SK-N-SH (cell line): Measurements from ENCODE around the gene PRKCD.

Experiments
- EZH2phosphoT487 ChIP-seq: fragments of 200-600 bp; sonication (generic); IDR thresholded peaks from 2 replicates; pipeline ENCODE4 v1.6.1; 2017; ENCODE audit warnings: low read depth, mixed run types, mild to moderate bottlenecking, antibody characterized with exemption, moderate library complexity, borderline replicate concordance
- GABPA ChIP-seq: IDR thresholded peaks from 2 replicates; pipeline ENCODE4 v1.4.0; 2012; ENCODE audit warnings: low read depth, mild to moderate bottlenecking
- NRF1 ChIP-seq: IDR thresholded peaks from 2 replicates; pipeline ENCODE4 v1.6.1; 2012; ENCODE audit warnings: low read depth, mild to moderate bottlenecking, low read length
- YY1 ChIP-seq: IDR thresholded peaks from 2 replicates; pipeline ENCODE4 v1.4.0; 2012; ENCODE audit warnings: low read depth, mild to moderate bottlenecking
- TF ChIP-seq, protein P1 (sequence below): IDR thresholded peaks from 2 replicates; pipeline ENCODE4 v1.6.1; 2012; ENCODE audit warnings: mild to moderate bottlenecking, low read depth, low read length, moderate library complexity

DNA sequence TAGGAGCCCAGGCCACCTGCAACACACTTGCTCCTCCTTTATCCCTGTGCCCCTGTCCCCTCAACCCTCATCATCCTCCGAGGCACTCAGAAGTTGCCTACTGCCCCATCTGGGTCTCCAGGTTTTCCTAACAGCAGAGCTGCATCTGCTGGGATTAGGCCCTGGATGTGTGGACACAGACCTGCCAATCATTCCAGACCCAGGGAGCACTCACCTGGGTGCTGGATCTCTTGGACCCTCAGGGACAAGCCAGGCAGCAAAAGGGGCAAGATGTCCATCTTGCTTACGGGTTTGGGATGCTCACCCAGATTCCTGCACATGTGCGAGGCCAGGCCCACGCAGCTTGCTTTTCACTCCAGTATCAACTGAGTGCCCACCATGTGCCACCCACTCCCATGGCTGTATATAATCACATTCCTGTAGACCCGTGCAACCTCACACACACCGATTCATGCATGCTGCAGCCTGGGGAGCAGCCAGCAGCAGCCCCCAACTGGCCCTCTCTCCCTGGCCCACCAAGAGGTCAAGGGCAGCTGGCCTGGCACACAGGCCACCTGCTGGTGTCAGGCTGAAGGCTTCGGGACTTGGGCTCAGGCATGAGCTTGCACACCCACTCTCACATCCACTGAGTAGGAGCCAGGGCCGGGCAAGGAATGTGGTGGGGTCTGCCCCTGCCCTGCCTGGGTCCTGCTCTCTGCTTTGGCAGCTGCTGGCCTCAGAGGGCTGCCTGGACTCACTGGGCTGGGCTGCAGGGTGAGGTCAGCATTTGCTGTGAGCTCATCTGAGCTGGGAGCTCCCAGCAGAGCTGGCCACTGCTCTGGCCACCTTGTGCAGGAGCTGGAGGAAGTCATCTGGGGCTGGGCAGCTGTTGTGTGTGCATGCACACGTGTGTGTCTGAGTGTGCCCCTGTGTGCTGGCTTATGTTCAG, 14.9 kb downstream of the PRKCD start:
- no peak for TF ChIP-seq GABPA
- TF ChIP-seq YY1, result no peak
- TF ChIP-seq EZH2phosphoT487, result no peak
- TF ChIP-seq, protein P1, sequence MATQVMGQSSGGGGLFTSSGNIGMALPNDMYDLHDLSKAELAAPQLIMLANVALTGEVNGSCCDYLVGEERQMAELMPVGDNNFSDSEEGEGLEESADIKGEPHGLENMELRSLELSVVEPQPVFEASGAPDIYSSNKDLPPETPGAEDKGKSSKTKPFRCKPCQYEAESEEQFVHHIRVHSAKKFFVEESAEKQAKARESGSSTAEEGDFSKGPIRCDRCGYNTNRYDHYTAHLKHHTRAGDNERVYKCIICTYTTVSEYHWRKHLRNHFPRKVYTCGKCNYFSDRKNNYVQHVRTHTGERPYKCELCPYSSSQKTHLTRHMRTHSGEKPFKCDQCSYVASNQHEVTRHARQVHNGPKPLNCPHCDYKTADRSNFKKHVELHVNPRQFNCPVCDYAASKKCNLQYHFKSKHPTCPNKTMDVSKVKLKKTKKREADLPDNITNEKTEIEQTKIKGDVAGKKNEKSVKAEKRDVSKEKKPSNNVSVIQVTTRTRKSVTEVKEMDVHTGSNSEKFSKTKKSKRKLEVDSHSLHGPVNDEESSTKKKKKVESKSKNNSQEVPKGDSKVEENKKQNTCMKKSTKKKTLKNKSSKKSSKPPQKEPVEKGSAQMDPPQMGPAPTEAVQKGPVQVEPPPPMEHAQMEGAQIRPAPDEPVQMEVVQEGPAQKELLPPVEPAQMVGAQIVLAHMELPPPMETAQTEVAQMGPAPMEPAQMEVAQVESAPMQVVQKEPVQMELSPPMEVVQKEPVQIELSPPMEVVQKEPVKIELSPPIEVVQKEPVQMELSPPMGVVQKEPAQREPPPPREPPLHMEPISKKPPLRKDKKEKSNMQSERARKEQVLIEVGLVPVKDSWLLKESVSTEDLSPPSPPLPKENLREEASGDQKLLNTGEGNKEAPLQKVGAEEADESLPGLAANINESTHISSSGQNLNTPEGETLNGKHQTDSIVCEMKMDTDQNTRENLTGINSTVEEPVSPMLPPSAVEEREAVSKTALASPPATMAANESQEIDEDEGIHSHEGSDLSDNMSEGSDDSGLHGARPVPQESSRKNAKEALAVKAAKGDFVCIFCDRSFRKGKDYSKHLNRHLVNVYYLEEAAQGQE, result no peak
- no peak for TF ChIP-seq NRF1
